HG03095 (cell line): ENCODE data around the gene ART5.
"Not testable (repeated sequence)": the region's sequence is repeated elsewhere in the genome, so short reads cannot be mapped to it uniquely, and the experiment has no call there.

Source experiments
- ATAC-seq: cut with Tn5 transposase; IDR thresholded peaks from one replicate; pipeline ENCODE4 v1.9.1; 2021; ENCODE audit warnings: moderate library complexity; ENCODE audit not compliant: unreplicated experiment

ART5 gene

DNA sequence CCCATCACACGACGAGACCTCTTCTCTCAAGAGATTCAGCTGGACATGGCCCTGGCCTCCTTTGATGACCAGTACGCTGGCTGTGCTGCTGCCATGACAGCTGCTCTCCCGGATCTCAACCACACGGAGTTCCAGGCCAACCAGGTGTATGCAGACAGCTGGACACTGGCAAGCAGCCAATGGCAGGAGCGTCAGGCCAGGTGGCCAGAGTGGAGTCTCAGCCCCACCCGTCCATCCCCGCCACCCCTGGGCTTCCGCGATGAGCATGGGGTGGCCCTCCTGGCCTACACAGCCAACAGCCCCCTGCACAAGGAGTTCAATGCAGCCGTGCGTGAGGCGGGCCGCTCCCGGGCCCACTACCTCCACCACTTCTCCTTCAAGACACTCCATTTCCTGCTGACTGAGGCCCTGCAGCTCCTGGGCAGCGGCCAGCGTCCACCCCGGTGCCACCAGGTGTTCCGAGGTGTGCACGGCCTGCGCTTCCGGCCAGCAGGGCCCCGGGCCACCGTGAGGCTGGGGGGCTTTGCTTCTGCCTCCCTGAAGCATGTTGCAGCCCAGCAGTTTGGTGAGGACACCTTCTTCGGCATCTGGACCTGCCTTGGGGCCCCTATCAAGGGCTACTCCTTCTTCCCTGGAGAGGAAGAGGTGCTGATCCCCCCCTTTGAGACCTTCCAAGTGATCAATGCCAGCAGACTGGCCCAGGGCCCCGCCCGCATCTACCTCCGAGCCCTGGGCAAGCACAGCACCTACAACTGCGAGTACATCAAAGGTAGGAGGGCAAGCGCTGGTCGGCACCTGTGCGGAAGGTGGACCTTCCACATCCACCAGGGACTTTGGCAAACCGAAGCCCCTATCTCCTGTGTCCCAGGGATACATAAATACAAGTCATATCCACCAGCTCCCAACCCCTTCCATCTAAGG is 18.1 kb upstream of the ART5 start:
- ATAC-seq = no peak

DNA sequence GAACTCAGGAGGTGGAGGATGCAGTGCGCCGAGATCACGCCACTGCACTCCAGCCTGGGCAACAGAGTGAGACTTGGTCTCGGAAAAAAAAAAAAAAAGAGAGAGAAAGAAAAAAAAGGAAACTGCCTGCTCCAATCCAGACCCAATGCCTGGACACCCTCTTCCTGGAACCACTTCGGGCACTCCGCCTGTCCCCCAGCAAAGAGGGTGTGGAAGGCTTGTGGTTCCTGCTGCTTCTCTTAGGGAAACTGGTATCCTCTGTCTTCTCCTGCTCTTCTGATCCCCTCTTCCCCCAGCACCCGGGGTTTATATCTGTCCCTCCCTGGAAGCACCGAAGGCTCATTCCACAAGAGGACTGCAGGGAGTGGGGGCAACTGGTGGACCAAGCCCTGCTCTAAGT is 16.5 kb upstream of the ART5 start:
- no peak for ATAC-seq

DNA sequence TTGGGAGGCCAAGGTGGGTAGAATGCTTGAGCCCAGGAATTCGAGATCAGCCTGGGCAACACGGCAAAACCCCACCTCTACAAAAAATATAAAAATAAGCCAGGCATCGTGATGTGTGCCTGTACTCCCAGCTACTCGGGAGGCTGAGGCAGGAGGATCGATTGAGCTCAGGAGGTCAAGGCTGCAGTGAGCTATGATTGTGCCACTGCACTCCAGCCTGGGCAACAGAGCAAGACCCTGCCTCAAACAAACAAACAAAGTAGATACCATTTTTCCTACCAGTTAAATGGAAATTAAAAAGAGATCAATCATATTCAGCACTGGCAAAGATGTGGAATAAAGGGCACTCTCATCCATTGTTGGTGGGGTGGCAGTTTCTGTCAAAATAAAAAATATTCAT is 15.5 kb upstream of the ART5 start:
- ATAC-seq = not testable (repeated sequence)

DNA sequence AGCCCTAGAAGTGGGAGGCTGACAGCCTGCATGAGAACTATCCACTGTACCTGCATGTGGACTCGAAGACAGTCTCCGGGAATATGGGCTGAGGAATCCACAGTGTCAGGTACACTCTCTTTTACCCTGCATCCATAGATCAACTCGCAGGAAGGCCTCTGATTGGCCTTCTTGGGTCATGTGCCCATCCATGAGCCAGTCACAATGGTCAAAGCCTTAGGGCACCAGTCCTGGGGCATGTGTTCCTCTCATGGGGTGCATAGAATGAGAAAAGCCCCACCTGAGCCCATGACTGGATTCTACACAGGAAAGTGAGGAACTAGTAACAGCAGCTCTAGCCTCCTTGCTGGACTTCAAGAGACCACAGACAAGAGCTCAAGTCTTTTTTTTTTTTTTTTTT is 13.8 kb upstream of the ART5 start:
- no peak for ATAC-seq

DNA sequence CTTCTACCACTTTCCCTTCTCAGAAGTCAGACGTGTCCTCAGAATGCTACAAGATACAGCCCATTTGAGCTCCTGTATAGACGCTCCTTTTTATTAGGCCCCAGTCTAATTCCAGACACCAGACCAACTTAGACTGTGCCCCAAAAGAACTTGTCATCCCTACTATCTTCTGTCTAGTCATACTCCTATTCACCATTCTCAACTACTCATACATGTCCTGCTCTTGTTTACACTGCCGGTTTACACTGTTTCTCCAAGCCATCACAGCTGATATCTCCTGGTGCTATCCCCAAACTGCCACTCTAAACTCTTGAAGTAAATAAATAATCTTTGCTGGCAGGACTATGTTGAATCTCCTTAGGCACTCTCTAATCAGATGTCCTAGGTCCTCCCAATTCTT is 10.7 kb upstream of the ART5 start:
- ATAC-seq = not testable (repeated sequence)

DNA sequence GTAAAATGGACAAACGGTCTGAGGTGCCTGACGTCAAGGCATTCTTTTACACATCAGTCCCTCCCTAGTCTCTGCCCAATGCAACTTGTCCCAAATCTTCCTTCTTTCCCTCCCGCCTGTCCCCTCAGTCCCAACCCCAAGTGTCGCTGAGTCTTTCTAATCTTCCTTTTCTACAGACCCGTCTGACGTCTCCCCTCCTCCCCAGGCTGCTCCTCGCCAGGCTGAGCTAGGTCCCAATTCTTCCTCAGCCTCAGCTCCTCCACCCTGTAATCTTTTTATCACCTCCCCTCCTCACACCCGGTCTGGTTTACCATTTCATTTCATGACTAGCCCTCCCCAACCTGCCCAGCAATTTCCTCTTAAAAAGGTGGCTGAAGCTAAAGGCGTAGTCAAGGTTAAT is 7.6 kb upstream of the ART5 start:
- not testable (repeated sequence) for ATAC-seq

DNA sequence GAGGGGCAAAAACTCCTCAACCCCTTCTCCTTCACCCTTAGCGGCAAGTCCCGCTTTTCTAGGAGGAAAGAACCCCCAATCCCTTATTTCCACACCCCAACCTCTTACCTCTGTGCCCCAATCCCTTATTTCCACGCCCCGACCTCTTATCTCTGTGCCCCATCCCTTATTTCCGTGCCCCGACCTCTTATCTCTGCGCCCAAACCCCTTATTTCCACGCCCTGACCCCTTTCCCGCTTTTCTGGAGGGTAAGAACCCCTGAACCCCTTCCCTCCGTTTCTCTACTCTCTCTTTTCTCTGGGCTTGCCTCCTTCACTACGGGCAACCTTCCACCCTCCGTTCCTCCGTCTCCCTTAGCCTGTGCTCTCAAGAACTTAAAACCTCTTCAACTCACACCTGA is 7.1 kb upstream of the ART5 start:
- ATAC-seq = not testable (repeated sequence)

DNA sequence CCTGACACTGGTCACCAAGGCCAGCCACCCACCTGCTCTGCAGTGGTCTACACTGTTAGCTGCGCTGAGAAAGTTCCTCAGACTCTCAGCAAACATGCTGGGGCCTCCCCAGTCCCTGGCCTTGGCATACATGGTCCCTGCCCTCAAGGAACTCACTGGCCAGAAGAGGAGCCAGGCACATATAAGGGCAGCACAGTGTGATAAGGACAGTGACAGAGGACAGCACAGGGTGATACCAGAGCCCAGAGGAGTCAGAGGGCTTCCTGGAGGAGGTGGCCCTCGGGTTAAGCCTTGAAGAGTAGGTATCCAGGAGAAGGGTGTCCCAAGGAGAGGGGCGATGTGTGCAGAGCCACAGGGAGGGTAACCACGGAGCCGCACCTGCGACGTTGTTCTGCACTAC is 3.8 kb upstream of the ART5 start:
- ATAC-seq = no peak

DNA sequence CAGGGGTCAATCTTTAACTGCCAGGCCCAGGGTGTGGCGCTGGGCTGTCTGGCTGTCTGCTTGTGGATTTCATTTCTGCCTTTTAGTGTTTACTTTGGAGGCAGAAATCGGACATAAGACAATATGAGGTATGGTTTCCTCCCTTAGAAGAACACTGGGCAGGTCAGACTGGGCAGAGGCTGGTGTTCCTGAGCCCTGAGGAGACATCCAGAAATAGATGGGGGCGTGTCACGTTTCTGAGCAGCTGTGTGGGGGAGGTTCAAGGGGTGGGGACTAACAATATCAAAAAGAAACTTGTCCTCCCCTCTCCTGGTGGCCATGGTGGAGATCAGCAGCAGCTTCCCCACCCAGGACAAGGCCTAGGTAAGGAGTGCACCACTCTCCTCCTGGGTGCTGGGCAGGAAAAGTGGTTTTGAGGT is 3.0 kb upstream of the ART5 start, which contains the start of gene ART1:
TSS of gene ART1 (plus strand) at position 312 of the 419 bp plus-strand sequence. CDS start 14,086 bp downstream, outside the sequence.
- no peak for ATAC-seq

DNA sequence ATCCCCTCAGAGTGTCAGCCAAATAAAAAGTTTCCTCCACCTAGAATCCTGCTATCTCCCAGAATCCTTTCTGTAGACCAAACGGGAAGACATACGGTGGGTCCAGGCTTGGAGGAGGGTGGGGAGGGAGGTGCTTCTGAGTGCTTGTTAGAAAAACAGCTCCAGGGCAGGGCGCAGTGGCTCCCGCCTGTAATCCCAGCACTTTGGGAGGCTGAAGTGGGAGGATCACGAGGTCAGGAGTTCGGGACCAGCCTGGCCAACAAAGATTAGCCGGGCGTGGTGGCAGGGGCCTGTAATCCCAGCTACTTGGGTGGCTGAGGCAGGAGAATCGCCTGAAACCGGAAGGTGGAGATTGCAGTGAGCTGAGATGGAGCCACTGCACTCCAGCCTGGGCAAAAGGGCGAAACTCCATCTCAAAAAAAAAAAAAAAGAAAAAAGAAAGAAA is 1.3 kb upstream of the ART5 start:
- ATAC-seq = not testable (repeated sequence)

DNA sequence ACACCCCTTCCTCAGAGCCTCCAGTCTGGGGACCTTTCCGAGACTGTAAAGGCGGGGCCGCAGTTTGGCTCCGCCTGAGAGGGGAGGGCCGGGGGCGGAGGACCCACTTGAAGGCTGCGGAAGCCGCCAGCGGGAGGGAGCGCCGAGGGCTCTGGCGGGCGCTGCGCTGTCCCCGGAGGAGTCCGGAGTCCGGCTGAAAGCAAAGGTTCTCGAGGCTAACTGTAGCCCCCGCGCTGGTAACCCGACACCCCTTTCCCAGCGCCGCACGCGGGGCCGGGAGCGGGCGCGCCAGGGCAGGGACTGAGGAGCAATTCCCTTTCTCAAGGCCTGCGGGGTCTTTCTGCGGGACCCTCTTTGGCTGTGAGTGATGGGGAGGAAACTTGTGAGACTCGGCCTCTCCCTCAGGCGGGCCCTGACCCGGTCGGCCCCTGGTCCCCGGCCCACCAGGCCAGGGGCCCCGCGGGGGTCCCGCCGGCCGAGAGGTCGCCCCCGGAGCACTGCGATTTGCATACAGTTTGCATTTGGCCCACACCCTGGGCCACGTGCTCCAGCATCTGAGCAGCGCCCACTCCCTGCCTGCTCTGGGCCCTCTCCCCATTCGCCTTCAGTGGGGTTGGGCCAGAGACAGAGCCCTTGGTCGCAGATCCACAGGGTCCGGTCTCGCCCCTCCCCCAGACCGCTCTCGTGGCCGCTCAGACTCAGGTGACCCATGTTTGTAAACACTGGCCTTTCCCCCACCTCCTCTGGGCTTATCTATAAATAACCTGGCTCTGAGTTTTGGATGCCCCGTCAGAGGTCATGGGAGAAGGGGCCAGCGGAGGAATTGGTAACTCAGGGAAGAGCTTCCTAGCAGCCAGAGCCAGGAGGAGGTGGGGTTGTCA is 519 bp upstream of the ART5 start:
- no peak for ATAC-seq

DNA sequence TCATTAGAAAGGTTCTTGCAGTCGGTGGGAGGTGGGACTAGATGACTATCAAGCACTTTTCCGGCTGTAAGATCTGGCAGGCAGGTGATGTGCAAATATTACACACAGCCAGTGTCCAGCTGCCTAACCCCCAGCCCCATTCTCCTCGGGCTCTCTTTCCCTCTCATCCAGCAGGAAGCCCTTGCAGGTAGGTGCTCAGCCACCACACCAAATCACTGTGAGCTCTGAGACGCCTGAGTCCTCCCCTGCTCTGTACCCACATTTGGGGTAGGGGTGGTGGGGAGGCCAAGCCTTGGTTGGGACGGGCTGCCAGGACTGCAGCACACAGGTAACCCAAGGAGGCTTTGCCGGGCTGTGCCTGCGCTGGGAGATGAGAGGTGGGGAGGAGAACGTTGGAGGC is 601 bp downstream of the ART5 start:
- ATAC-seq = no peak

DNA sequence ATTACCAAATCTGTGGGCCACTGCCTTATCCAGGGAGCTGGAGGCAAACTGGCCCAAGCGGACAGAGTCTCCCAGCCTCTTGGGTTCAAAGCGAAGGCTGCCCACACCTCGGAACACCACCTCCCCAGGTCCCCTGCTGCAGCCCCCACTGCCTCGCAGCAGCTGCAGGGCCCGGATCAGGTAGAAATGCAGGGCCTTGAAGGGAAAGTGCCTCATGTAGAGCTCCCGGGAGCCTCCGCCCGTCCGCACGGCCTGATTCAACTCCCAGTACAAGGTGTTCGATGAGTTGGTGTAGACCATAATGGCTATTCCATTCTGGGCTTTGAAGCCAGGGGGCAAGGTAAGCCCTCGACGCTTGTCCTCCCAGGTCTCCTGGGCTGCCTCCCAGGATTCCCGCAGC is 2.0 kb downstream of the ART5 start:
- ATAC-seq = no peak

DNA sequence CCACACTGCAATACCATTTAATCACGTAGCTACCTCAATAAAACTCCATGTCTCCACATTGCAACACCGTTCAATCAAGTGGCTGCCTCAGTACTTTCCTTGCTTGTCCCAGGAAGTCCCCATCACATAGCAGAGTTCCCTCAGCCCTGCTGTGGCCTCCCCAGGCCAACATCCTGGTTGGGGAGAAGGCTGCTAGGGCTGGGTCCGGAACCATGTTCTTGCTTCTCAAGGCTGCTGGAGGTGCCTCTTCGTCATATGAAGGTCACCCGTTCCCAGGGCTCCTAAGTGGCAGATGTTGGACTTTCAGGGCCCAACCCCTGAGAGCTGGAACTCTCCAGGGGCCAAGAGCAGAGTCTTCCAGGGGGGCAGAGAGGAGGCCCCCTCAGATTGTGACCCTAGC is 3.3 kb downstream of the ART5 start:
- ATAC-seq = no peak

DNA sequence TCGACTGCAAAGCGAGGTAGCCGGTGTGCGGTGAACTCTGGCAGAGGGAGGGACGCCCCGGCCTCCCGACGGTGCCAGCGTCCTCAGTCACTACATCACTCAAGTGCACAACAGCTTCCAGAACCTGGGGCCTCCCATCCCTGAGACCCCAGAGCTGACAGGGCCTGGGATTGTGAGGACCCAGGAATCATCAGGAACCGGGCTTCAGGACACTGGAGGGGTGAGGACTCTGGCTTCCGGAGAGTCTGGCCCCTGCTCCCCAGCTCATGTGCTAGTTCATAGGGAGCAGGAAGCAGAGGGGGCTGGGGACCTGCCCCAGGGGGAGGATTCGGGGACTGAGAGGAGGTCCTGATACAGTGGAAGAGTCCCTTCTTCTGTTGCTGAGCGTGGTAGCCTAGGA is 4.6 kb downstream of the ART5 start:
- ATAC-seq = no peak

DNA sequence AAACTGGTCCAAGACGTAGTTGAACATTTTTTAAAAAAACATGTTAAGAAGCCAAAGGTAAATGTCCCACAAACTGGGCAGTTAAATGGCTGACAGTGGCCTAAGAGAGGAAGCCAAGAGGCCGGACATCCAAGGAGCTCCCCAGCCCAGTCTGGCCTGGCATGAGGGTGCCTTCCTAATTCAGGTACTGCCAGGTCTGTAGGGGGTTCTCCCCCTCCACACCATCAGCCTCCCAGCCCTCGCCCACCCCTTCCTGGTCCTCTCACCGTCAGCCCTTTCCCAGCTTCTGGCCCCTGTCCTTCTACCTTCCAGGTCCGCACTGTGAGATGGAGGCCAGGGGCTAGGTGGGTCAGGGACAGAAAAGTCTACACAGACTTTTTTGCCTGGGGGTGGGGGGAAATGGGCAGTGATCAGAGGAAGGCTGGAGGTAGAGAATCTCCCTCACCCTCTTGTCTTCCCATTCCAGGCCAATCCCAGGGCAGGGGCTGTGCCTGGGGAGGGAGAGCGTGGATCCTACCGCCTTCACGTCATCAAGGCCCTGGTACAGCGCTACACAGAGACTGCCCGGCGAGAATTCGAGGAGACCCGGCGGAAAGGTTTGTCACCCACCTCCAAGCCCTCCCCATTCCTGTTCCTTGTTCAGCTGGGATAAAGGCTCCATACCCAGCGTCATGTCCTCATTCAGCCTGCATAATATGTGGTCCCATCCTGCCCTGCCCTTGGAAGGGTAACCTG is 6.0 kb downstream of the ART5 start:
- no peak for ATAC-seq

DNA sequence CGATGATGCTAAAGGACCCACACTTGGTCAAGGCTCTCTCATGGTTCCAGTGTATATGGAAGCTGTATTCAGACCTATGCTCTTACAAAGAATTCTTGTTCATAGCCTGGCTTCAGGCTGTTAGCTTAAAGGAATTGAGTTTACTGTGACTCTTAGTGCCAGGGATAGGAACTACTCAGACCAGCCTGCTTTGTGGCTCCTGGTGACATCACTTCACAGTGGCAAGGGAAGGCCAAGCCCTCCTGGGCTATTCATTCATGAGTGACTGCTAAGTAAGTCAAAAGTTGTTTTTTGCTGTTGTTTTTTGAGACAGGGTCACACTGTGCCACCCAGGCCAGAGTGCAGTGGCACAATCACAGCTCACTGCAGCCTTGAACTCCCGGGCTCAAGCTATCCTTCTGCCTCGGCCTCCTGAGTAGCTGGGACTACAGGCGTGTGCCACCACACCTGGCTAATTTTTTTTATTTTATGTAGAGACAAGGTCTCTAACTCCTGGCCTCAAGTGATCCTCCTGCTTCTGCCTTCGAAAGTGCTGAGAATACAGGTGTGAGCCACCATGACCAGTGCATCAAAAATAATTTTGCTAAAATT is 9.6 kb downstream of the ART5 start:
- ATAC-seq = no peak

DNA sequence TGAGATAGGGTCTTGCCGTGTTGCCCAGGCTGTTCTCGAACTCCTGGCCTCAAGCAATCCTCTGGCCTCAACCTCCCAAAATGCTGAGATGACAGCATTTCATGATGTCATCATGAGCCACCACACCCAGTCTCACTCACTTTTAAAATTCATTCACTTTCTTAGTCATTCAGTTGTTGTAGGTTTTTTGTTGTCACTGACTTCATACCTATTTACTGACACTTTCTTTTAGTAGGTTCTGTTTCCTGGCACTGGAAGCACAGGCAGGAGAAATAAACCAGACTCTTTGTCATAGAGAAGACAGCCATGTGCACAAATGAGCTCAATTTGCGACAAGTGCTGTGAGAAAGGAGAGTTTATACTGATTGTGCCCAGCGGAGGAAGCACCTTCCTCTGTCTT is 10.5 kb downstream of the ART5 start:
- no peak for ATAC-seq

DNA sequence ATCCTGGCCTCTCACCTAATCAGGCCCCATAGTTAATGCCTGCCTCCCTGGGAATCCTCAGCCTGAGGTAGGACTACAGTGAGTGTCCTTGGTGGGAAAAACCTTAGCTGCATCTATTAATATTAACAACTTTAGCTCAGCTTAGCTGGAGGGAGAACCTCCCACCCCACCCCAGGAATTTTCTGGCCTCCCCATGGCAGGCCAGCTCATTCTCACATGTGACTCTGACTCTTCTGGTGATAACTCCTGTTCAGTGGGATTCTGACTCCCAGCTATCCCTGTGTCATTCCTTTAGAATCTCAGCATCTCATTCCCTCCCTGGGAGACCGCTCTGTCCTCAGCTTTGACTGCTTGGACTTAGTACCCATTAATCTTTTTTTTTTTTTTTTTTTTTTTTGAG is 14.5 kb downstream of the ART5 start:
- no peak for ATAC-seq

DNA sequence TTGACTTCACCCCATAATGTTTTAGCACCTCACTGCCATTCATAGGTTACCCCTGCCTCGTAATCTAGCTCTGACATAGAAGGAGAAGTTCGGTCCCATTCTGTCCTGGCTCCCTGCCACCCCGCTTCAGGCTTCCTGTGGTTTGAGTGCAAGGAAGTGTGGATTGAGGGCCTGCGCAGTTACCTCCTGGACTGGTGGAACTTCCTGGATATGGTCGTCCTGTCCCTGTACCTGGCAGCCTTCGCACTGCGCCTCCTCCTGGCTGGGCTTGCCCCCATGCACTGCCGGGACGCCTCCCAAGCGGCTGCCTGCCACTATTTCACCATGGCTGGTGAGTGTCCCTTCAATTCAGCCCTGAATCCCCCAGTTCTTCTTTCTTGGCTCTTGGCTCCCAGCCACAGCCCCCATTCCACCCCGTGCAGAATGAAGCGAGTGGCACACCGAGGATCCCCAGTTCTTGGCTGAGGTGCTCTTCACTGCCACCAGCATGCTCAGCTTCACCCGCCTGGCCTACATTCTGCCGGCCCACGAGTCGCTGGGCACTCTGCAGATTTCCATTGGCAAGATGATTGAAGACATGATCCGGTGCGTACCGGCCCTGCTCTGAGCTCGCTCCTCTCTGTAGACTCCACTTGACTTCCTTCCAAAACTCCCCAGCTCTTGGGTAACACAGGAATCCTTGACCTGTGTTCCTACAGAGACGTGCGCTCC is 15.4 kb downstream of the ART5 start:
- ATAC-seq = no peak
